NOMO-1 (cell line): Measurements from ENCODE around the gene NAT8L.

Experiments
- DNase-seq, 2 experiments: peaks; one replicate each; lab custom pipeline; 2025; ENCODE audit not compliant: unreplicated experiment in 2 of 2; lab: John Stamatoyannopoulos, UW

NAT8L gene

DNA sequence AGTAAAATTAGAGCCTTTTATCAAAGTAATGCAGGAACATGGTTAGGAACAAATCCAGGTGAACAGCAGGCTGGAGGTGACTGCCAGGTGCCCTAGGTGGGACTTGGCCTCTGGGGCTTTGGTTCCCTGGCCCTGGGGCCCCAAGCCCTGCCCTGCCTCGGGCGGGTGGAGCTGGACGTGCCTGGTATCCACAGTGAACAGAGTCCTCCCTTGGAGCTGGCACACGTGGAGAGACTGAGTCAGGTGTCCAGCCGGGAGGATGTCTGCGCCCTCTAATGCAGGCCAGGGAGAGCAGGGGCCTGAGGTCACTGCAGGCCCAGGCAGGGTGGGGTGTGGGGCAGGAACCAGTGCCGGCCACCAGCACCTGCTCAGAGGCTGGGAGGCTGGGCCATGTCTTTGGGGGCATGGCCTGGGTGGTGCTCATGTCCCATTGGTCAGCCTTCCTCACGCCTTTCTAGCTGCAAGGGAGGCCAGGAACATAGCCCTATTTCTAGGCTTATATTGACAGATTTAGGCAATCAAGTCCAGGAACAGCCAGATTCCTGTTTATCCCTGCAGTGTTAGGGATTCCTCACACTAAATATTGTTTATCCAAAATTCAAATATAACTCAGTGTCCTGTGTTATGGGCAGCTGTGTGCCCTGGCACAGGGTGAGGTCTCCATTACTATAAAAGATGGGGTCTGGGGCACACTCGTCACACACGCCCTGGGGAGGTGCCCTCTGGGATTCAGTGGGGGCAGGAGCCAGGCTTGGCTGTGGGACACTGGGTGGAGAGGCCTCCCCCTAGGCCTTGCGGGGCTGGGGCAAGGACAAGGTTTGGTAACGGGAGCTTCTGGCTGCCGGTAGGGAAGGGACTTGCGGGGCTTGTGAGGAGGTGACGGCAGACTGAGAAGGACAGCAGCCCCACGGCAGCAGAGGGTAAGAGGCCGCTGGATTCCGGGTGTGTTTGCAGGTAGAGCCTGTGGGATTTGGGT is 14.3 kb upstream of the NAT8L start:
- no peak for DNase-seq

DNA sequence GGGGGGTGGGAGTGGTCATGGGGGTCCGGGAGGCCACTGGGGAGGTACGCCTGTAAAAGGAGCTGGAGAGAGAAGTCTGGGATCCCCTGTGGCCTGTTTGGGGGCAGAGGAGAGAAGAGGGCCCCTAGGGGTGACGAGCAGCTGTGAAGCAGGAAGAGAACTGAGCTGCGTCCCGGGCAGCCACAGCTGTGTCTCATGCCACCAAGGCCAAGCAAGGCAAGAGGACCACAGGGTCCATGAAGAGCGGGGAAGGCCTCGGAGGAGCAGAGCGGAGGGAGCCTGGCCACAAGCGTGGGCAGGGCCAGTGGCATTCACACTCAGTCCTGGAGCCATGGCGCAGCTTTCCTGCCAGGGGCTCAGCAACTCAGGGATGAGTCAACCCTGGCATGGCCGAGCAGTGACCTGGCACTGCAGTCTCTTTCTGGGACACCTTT is 13.6 kb upstream of the NAT8L start:
- DNase-seq, result no peak

DNA sequence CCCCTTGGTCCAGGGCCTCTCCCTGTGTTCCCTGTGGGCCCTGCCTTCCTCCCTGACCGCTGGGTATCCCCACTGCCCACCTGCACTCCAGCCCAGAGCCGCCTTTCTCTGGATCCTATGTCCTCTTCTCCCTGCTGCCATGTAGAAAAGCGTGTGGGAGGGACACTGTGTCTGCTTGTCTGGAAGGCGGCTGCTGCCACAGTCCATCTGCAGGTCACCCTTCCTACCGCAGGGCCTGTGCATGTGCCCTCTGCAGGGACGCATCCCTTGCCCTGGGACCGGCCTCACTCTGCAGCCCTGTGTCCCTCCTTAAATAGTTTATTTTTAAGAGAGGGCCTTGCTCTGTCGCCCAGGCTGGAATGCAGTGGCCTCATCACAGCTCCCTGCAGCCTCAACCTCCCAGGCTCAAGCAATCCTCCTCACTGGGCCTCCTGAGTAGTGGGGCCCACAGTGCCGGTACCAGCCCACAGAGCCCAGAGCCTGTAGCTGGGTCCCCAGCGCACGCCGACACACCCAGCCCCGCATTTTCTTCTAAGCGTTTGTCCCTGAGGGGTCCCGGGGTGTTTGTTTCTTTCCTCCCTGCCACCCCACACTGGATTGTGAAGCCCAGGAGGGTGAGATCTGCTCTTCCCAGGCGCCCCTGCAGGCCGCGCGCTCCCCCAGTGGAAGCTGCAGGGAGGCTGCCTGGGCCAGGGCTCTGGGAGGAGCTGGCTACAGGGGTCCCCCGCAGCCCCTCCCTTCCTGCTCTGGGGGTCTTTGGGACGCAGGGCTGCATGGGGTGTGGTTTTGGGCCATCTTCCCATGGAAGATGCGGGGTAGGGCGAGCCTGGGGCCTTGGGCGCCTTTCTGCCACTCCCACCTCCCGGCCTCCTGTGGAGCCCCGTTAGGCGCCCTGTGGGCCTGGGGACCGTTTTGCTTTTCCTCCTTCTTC is 12.8 kb upstream of the NAT8L start:
- DNase-seq, result no peak

DNA sequence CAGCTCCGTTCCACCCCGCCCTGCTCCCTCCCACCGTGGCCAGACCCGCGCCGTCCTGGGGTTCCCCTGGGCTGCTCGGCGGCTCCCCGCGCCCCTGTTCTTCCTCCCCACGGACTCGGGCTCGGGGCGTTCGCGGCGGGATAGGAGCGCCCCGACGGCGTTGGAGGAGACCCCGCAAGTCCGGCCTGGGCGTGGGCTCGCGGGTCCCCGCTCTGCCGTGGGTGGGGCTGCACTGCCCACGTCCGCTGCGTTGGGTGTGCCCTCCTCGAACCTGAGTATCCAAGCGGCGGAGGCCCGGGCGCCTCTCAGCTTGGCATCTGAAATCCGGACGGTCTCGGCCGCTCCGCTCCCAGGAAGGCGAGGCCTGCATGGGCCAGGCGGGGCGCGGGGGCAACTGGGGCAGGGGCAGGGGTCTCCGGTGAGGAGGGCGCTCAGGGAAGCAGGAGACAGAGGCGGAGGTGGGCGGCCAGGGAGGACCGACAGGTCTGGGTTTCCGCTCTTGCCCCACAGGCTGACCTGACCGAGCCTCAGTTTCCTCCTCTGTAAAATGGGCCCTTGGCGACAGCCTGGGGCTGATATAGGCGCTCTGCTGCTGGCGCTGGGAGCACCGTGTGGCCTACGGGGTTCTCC is 12.0 kb upstream of the NAT8L start:
- no peak for DNase-seq

DNA sequence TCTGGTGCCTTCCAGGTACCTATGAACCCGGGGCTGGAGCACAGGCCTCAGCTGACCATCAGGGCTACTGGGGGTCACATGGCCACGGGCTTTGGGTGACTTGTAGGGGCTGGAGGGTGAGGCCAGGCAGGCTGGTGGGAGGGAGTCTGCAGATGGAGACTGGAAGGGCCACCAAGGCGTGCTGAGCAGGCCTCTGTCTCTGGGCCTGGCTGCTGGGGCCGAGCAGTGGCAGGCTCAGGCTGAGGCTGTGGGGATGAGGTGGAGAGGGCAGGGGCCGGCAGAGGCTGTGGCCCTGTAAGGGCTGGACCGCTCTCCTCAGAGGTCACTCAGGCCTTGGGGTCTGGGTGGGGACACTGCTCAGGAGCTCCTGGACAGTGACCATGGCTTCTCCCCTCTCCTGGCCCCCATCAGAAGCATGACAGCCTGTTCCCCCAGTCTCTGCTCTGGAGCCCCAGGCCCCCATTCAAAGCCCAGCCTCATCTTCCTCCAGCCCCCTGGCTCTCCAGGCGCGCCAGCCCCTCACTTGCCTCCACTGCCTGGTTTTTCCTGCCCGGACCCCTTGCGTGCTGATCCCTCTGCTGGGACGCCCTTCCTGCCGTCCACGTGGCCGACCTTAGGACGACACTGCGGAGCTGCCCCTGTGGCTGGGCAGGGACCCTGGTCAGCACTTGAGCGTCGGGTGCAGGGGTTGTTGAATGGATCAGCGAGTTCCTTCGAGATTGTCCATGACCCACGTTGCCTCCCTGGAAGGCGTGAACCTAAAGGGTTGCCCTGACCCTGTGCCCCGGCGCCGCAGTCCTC is 11.1 kb upstream of the NAT8L start:
- no peak for DNase-seq

DNA sequence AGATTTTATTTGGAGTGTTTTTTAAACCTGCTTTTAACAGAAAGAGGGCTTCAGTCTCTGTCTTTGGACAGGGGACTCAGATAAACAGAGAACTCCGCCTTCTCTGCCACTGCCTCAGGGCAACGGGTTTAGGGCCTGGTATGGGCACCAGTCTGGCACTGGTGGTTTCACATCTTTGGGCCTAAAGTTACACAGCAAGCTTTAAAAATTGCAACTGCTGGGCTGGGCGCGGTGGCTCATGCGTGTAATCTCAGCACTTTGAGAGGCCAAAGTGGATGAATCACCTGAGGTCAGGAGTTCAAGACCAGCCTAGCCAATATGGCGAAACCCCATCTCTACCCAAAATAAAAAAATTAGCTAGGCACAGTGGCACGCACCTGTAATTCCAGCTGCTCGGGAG is 10.3 kb upstream of the NAT8L start:
- no peak for DNase-seq

DNA sequence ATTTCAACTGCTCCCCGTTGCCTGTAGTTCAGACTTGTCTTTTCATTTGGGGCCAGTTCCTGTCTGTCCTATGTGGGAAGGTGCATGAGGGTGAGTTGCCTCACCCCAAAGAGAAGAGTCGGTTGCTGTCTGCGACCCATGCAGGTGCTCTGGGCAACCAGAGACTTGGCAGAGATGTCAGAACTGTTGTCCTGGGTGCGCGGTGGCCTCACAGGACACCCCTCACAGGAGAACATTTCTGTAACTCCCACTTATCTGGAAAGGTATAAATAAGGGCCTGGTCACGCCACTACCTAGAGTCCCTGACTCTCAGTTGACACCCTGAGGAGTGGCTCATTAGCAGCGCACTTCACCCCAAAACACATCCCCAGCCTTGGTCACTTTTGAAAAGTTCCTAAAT is 9.7 kb upstream of the NAT8L start:
- no peak for DNase-seq

DNA sequence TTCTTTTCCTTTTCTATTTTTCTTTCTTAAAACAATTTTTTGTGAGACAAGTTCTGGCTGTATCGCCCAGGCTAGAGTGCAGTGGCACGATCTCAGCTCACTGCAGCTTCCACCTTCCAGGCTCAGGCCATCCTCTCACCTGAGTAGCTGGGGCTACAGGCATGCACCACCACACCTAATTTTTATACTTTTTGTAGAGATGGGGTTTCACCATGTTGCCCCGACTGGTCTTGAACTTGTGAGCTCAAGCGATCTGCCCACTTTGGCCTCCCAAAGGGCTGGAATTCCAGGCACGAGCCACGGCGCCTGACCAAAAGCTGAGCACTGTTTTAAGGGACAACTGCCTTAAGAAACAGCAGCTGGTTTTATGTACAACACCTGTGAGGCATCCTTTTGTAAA is 9.3 kb upstream of the NAT8L start:
- no peak for DNase-seq

DNA sequence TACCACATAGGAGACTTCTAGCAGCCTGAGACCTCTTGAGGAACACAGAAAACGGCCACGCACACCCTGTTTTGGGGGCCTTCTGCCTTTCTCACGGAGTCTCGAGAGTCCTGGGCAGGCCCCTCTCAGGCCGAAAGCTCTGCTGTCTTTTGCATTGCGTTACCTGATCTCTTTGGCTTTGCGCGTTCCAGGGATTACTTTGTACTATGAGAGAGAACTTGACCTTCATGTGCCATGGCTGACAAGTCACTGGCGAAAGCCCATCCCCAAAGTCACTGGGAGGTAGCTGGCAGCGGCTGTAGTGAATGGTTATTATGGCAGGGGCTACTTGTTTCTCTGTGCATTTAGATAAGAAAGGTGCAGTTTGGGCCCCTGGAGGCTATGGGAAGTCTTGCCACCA is 8.0 kb upstream of the NAT8L start:
- DNase-seq, result no peak

DNA sequence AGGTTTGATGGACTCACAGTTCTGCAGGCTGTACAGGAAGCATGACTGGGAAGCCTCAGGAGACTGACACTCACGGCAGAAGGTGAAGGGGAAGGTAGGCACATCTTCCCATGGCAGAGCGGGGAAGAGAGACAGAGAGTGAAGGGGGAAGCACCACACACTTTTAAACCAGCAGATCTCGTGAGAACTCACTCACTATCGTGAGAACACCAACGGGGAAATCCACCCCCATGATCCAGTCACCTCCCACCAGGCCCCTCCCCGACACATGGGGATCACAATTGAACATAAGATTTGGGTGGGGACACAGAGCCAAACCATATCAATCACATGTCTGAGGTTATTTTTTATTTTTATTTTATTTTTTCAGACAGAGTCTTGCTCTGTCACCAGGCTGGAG is 4.9 kb upstream of the NAT8L start:
- DNase-seq, result no peak

DNA sequence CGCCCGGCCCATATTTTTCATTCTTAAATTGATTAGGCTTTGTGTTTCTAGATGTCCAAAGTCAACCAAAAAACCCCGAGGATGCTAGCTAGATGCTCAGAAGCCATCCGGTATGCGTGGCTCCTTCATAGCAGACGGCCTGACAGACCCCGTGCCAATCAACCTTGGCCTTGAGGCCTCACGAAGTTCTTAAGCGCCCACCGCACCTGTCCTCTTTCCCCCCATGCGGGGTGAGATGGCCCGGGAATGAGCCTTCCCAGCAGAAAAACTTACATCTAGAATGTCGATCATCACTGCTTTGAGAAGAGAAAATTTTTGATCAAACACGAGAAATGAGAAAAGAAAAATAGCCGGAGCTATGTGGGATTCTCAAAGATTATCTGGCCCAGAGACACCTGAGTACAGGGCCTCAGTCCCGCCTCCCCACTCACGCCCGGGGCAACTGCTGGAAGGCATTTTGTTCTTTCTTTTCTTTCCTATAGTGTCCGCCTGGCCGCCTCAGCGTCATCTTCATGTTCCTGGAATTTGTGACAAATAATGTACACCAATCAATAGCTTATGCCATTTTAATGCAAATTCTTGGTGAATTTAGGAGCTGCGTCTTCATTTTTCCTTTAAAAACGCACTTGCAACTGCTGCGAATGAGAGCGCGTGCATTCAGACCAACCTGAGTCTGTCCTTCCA is 1.6 kb upstream of the NAT8L start:
- DNase-seq, result no peak

DNA sequence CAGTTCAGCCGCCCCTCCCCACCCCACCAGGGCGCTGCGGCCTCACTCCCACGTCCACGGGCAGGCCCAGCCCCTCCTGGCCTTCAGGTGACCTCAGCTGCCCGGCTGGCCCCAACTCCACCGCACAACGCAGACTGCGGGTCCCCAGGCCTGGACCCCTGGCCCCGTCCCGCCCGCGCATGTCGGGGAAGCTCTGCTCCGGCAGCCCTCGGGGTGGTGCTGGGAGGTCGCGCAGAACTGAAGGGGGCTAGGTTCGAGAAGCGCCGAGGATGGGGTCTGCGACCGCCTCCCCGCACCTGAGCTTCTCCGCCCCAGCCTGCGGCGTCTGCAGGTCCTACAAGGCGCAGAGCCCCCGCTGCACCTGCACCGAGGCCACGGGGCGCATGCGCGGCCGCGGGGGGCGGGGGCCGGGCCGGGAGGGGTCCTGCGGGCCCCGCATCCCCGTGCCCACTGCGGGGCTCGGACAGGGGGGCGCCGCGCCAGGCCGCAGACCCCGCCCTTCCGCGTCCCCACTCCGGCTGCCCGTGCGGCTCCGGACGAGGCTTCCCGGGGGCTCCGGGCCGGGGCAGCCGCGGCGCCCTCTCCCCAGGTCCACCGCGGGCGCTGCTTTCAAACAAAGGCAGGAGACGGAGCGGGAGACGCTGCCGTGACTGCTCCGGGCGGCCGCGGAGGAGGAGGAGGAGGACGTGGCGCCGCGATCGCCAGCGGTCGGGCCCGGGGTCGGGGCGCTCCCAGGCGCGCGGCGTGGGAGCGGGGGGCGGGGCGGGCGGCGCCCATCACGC is 672 bp upstream of the NAT8L start:
- DNase-seq, result peak in 1 of 2 experiments; percentile 5

DNA sequence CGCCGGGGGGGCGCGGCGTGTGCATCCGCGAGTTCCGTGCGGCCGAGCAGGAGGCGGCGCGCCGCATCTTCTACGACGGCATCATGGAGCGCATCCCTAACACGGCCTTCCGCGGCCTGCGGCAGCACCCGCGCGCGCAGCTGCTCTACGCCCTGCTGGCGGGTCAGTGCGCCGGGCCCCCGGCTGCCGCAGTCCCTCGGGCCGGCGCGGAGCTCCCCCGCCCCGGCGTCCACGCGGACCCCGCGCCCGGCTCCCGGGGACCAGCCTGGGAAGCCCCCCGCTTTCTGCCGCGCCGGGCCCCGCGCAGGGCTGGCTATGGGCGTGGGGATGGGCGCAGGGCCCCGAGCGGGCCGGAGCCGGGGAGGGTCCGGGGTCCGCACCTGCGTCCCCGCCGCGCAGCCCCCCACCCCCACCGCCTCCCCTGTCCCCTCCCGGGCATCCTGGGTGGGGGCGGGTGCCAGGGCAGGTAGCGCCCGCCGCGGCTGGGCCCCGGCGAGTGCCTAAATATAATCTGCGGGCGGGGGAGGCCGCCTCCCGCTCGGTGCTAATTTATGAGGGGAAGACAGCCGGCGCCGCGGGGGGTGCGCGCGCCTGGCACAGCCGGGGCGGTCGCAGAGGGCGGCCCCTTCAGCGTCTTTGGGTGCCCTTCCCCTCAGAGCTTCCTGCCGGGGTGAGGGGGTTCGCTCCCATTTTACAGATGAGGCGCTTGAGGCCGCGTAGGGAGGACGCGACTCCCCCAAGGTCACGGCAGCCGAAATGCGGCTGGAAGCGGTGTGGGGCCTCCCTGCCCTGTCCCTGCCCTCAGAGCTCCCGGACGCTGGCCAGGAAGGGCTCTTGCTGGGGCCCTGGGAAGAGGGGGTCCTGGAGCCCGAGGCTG is 837 bp downstream of the NAT8L start:
- peak in 1 of 2 experiments; percentile 40 for DNase-seq

DNA sequence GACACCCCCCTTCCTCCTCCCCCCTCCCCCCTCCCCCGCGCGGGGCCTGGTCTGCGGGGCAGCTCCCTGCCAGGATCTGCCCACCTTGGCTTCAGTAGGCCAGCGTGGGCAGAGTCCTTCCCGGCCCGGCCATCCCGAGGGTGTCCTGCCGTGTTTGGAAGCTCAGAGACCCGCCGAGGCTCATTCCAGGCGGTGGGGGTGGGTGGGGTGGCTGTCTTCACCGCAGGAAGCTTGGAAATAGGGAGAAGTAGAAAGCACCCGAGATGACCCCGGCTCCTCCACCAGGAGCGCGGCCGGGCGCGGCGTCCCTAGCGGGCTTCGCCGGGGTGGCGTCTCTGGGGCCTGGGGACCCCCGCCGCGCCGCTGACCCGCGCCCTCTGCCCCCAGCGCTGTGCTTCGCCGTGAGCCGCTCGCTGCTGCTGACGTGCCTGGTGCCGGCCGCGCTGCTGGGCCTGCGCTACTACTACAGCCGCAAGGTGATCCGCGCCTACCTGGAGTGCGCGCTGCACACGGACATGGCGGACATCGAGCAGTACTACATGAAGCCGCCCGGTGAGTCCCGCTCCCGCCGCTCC is 1.6 kb downstream of the NAT8L start:
- DNase-seq, result no peak

DNA sequence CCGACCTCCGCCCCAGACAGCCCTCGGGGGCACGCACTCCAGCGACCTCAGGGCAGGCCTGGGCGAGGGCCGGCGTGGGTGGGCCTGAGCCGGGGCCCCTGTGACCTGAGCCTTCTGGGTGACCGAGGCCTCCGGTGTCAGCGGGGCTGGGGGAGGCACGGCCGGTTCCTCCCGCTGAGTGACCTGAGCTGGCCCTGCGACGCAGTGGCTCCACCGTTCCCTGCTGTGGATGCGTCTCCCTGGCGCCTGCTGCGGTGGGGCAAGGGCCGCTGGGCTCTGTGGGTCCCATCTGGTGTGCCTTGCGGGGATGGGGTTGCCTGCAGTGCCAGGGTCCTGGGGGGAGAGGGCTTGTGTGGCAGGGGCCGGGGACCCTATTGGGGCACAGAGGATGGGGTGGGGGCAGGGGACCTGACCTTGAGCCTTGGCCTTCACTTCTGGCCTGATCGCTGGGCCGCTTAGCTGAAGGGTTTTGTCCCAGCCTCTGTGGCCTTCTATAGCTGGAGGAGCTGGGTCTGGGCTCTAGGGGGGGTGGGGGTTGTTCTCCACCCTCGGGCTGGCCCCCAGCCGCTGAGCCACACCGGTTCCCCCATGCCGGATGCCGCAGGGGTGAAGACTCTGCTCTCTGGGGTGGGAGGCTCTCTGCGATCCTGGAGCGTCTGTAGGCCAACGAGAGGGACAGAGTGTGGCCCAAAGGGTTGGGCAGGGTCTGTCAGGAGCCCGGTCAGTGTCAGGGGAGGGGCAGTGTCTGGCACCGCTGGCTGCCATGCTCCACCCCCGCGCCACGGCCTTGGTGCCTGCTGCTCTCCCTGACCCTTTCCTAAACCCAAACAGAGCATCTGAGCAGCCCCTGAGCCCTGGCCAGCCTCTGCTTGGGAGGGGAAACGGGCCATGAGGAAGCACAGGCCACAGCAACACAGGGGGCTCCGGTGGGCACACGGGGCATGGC is 2.3 kb downstream of the NAT8L start:
- no peak for DNase-seq

DNA sequence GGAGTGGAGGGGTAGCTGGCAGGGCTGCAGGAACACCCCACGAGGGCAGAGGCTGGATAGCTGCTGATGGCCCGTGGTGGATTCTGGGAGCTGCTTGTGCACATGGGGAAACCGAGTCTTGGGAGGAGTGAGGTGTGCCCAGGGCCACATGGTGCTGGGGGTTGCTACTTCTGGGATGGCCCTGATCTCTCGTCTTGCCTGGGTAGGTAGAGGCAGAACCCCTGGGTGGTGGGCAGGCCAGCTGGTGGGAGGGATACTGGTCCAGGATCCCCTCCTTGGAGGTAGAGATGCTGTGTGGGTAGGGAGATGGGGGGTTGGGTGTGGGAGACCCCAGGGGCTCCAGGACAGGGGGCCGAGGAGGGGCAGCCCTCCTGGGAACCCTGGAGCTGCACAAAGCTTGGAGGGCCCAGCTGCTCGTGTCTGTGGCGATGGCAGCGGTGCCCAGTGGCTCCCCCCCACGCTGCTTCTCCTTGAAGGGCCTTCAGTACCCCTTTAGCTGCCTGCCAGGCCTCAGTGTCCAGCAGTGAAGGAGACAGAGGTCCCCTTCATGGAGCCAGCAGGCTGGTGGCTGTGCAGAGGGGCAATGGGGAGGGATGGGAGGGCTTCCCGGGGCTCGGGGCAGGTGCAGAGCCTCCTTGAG is 3.2 kb downstream of the NAT8L start:
- no peak for DNase-seq
